ENCODE results near the gene SFMBT2.

The SFMBT2 gene

DNA sequence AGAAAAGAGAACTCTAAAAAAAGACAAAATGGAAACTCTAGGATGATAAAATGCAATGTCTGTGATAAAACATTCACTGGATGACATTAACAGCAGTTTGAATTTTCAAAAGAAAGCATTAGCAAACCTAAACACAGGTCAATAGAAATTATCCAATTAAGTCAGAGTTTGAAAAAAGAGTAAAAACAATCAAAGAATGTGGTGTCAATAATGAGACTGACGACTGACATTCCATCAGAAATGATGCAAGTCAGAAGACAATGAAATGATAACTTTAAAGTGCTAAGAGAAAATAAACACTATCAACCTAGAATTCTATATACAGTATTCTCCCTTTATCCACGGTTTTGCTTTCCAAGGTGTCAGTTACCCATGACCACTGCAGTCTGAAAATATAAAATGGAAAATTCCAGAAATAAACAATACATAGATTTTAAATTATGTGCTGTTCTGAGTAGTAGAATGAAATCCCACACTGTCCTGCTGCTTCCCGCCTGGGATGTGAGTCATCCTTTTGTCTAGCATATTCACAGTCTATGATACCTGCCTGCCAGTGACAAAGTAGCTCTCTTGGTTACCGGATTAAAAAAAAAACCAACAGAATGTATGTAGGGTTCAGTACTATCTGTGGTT lies 38.3 kb upstream of the SFMBT2 start:
- Histone ChIP-seq H2AK5ac (ENCODE audit: low read length) (no peak overlapping the region), H4K12ac (ENCODE audit: low read depth, low read length) (no peak overlapping the region), H3K23ac (ENCODE audit: low read length) (no peak overlapping the region), H3K79me2 (ENCODE audit: control insufficient read depth, insufficient read depth, low read length, poor library complexity) (no peaks in the 10 kb centered on the region), H2AFZ (ENCODE audit: insufficient read depth, low read length, poor library complexity) (no peak overlapping the region), H2BK120ac (ENCODE audit: insufficient read depth, low read length, poor library complexity) (no peak overlapping the region), H3K14ac (ENCODE audit: low read length) (no peak overlapping the region), H3K27me3 (ENCODE audit: insufficient read depth, low read length) (no peaks in the 10 kb centered on the region), H3K4me3 (ENCODE audit: low read depth, low read length) (no peak overlapping the region), H2BK5ac (ENCODE audit: low read depth, low read length, poor library complexity) (no peak overlapping the region), H3K4me1 (ENCODE audit: control insufficient read depth in 1 of 2, insufficient read depth in 2 of 2, low read length in 2 of 2) (no peaks in the 10 kb centered on the region), H3K79me1 (ENCODE audit: low read length) (no peaks in the 10 kb centered on the region), H3K18ac (ENCODE audit: low read length) (no peak overlapping the region), H3K4me2 (ENCODE audit: low read length) (no peak overlapping the region), H3K4ac (ENCODE audit: low read depth, low read length) (no peak overlapping the region), H4K91ac (ENCODE audit: low read depth, low read length) (no peak overlapping the region), H3K9me3 (ENCODE audit: insufficient read depth, low read depth, low read length) (peaks cover 3% of the 10 kb centered on the region), H3K36me3 (ENCODE audit: control insufficient read depth in 1 of 2, insufficient read depth in 2 of 2, low read length in 2 of 2) (no peaks in the 10 kb centered on the region), H3K27ac (ENCODE audit: low read depth, low read length) (no peak overlapping the region), H4K8ac (ENCODE audit: low read depth, low read length) (no peak overlapping the region), H2BK12ac (ENCODE audit: low read length) (no peak overlapping the region), H3K9ac (ENCODE audit: low read length) (no peak overlapping the region)
- WGBS (ENCODE audit: extremely low coverage, insufficient coverage, insufficient read length): no CpG with 5 or more reads among the region's 4 CpGs
- DNase-seq: no peak

GRCh38 chr10:7445474-7446185 lies 34.8 kb upstream of the SFMBT2 start:
- H3K27ac ChIP-seq (ENCODE audit: low read depth, low read length): no peak overlapping the region

GRCh38 chr10:7444551-7445121 lies 33.8 kb upstream of the SFMBT2 start:
- H3K4me2 ChIP-seq (ENCODE audit: low read length): no peak overlapping the region
- no peak overlapping the region for H3K4me3 ChIP-seq (ENCODE audit: low read depth, low read length)
- no peaks in the 10 kb centered on the region for H3K36me3 ChIP-seq (ENCODE audit: control insufficient read depth in 1 of 2, insufficient read depth in 2 of 2, low read length in 2 of 2)
- H3K4ac ChIP-seq (ENCODE audit: low read depth, low read length): no peak overlapping the region
- H3K27me3 ChIP-seq (ENCODE audit: insufficient read depth, low read length): no peaks in the 10 kb centered on the region
- H3K23ac ChIP-seq (ENCODE audit: low read length): no peak overlapping the region
- no peak overlapping the region for H4K12ac ChIP-seq (ENCODE audit: low read depth, low read length)
- peaks cover 3% of the 10 kb centered on the region for H3K9me3 ChIP-seq (ENCODE audit: insufficient read depth, low read depth, low read length)
- H3K27ac ChIP-seq (ENCODE audit: low read depth, low read length): no peak overlapping the region
- H3K4me1 ChIP-seq (ENCODE audit: control insufficient read depth in 1 of 2, insufficient read depth in 2 of 2, low read length in 2 of 2): no peaks in the 10 kb centered on the region
- no peak overlapping the region for H3K18ac ChIP-seq (ENCODE audit: low read length)
- H3K14ac ChIP-seq (ENCODE audit: low read length): no peak overlapping the region
- H2BK120ac ChIP-seq (ENCODE audit: insufficient read depth, low read length, poor library complexity): no peak overlapping the region
- no peaks in the 10 kb centered on the region for H3K79me2 ChIP-seq (ENCODE audit: control insufficient read depth, insufficient read depth, low read length, poor library complexity)
- DNase-seq: no peak
- no peak overlapping the region for H4K91ac ChIP-seq (ENCODE audit: low read depth, low read length)
- no peak overlapping the region for H2AFZ ChIP-seq (ENCODE audit: insufficient read depth, low read length, poor library complexity)
- H3K79me1 ChIP-seq (ENCODE audit: low read length): no peaks in the 10 kb centered on the region
- H2AK5ac ChIP-seq (ENCODE audit: low read length): no peak overlapping the region
- H2BK12ac ChIP-seq (ENCODE audit: low read length): no peak overlapping the region
- H4K8ac ChIP-seq (ENCODE audit: low read depth, low read length): no peak overlapping the region
- no peak overlapping the region for H2BK5ac ChIP-seq (ENCODE audit: low read depth, low read length, poor library complexity)
- no CpG with 5 or more reads among the region's 19 CpGs for WGBS (ENCODE audit: extremely low coverage, insufficient coverage, insufficient read length)
- peak overlapping the region; percentile 70 for H3K9ac ChIP-seq (ENCODE audit: low read length)

More at GRCh38 chr10:7445474-7446185, 34.8 kb upstream of the SFMBT2 start:
- Histone ChIP-seq H3K36me3 (ENCODE audit: control insufficient read depth in 1 of 2, insufficient read depth in 2 of 2, low read length in 2 of 2) (no peaks in the 10 kb centered on the region), H3K4me2 (ENCODE audit: low read length) (no peak overlapping the region), H4K12ac (ENCODE audit: low read depth, low read length) (no peak overlapping the region), H3K79me1 (ENCODE audit: low read length) (no peaks in the 10 kb centered on the region), H2BK12ac (ENCODE audit: low read length) (no peak overlapping the region), H3K9me3 (ENCODE audit: insufficient read depth, low read depth, low read length) (peaks cover 3% of the 10 kb centered on the region), H4K91ac (ENCODE audit: low read depth, low read length) (no peak overlapping the region), H3K27me3 (ENCODE audit: insufficient read depth, low read length) (no peaks in the 10 kb centered on the region), H3K4ac (ENCODE audit: low read depth, low read length) (no peak overlapping the region), H3K18ac (ENCODE audit: low read length) (no peak overlapping the region), H3K23ac (ENCODE audit: low read length) (no peak overlapping the region), H2BK5ac (ENCODE audit: low read depth, low read length, poor library complexity) (no peak overlapping the region), H3K4me1 (ENCODE audit: control insufficient read depth in 1 of 2, insufficient read depth in 2 of 2, low read length in 2 of 2) (no peaks in the 10 kb centered on the region), H3K14ac (ENCODE audit: low read length) (no peak overlapping the region), H2BK120ac (ENCODE audit: insufficient read depth, low read length, poor library complexity) (no peak overlapping the region), H3K4me3 (ENCODE audit: low read depth, low read length) (no peak overlapping the region), H4K8ac (ENCODE audit: low read depth, low read length) (no peak overlapping the region), H2AK5ac (ENCODE audit: low read length) (no peak overlapping the region), H2AFZ (ENCODE audit: insufficient read depth, low read length, poor library complexity) (no peak overlapping the region), H3K79me2 (ENCODE audit: control insufficient read depth, insufficient read depth, low read length, poor library complexity) (no peaks in the 10 kb centered on the region), H3K9ac (ENCODE audit: low read length) (no peak overlapping the region)
- no peak for DNase-seq
- WGBS (ENCODE audit: extremely low coverage, insufficient coverage, insufficient read length): no CpG with 5 or more reads among the region's 7 CpGs

DNA sequence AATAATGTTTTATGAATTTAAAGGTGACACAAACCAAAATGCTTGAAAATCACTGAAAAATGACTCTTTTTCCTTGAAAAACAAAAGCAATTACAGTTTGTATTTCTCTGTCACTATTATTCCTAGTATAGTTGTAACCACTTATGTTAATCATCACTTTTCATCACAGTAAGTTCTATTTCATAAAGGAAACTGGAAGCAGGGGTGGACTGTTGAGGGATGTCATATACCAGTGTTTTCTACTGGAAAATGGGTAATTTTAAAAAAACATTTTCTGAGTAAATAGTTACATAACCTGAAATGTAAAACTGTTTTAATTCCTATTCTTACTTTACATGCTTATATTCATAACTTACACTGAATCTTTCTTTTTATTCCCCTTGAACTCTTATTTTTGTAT lies 32.2 kb upstream of the SFMBT2 start:
- Histone ChIP-seq H3K79me1 (ENCODE audit: low read length) (no peaks in the 10 kb centered on the region), H3K27ac (ENCODE audit: low read depth, low read length) (no peak overlapping the region), H2BK120ac (ENCODE audit: insufficient read depth, low read length, poor library complexity) (no peak overlapping the region), H3K18ac (ENCODE audit: low read length) (no peak overlapping the region), H3K23ac (ENCODE audit: low read length) (no peak overlapping the region), H4K91ac (ENCODE audit: low read depth, low read length) (no peak overlapping the region), H3K4ac (ENCODE audit: low read depth, low read length) (no peak overlapping the region), H2AFZ (ENCODE audit: insufficient read depth, low read length, poor library complexity) (no peak overlapping the region), H2AK5ac (ENCODE audit: low read length) (no peak overlapping the region), H2BK5ac (ENCODE audit: low read depth, low read length, poor library complexity) (no peak overlapping the region), H4K8ac (ENCODE audit: low read depth, low read length) (no peak overlapping the region), H3K9me3 (ENCODE audit: insufficient read depth, low read depth, low read length) (peaks cover 2% of the 10 kb centered on the region), H3K4me2 (ENCODE audit: low read length) (no peak overlapping the region), H3K9ac (ENCODE audit: low read length) (no peak overlapping the region), H3K27me3 (ENCODE audit: insufficient read depth, low read length) (no peaks in the 10 kb centered on the region), H2BK12ac (ENCODE audit: low read length) (no peak overlapping the region), H3K79me2 (ENCODE audit: control insufficient read depth, insufficient read depth, low read length, poor library complexity) (no peaks in the 10 kb centered on the region), H3K14ac (ENCODE audit: low read length) (no peak overlapping the region), H3K4me3 (ENCODE audit: low read depth, low read length) (no peak overlapping the region), H3K4me1 (ENCODE audit: control insufficient read depth in 1 of 2, insufficient read depth in 2 of 2, low read length in 2 of 2) (no peaks in the 10 kb centered on the region), H3K36me3 (ENCODE audit: control insufficient read depth in 1 of 2, insufficient read depth in 2 of 2, low read length in 2 of 2) (no peaks in the 10 kb centered on the region), H4K12ac (ENCODE audit: low read depth, low read length) (no peak overlapping the region)
- DNase-seq: no peak

Data from trophoblast cell (in vitro differentiated cells and primary cell).